AG10803 (cell line): ENCODE data around the gene KLHDC1.
A peak's percentile ranks its signal among the peaks of the same experiment; 100 is the strongest.
"Not testable (repeated sequence)": the region's sequence is repeated elsewhere in the genome, so short reads cannot be mapped to it uniquely, and the experiment has no call there.

Experiments used
- DNase-seq: peaks from one replicate; pipeline ENCODE4 v3.0.0; 2010; ENCODE audit warnings: low read depth
- H3K4me3 ChIP-seq: 2 replicates; pipeline ENCODE4 v1.5.1; 2011; ENCODE audit warnings: mild to moderate bottlenecking, low read length, control low read depth
- CTCF ChIP-seq: conservative IDR thresholded peaks from 2 replicates; pipeline ENCODE4 v1.5.1; 2011; ENCODE audit warnings: mild to moderate bottlenecking, low read length, control low read depth, inconsistent platforms

KLHDC1 gene

GRCh38 chr14:49702725-49703124 is 9.8 kb downstream of the KLHDC1 start:
- DNase-seq, result no peak
- no peak for TF ChIP-seq CTCF
- H3K4me3 ChIP-seq, result no peak overlapping the region

GRCh38 chr14:49703965-49704364 is 11.0 kb downstream of the KLHDC1 start:
- peak; percentile 89 for DNase-seq
- no peak overlapping the region for H3K4me3 ChIP-seq
- TF ChIP-seq CTCF, result no peak

GRCh38 chr14:49704471-49704870 is 11.6 kb downstream of the KLHDC1 start:
- DNase-seq, H3K4me3 ChIP-seq: not testable (repeated sequence)

GRCh38 chr14:49710993-49711392 is 18.1 kb downstream of the KLHDC1 start:
- not testable (repeated sequence) for DNase-seq, H3K4me3 ChIP-seq

GRCh38 chr14:49720744-49721143 is 27.8 kb downstream of the KLHDC1 start:
- TF ChIP-seq CTCF, result no peak
- no peak for DNase-seq
- no peak overlapping the region for H3K4me3 ChIP-seq

- not testable (repeated sequence) for H3K4me3 ChIP-seq, DNase-seq
Observed at GRCh38 chr14:49721733-49722435, 29.0 kb downstream of the KLHDC1 start.

GRCh38 chr14:49727171-49727570 is 34.3 kb downstream of the KLHDC1 start:
- no peak for DNase-seq
- no peak overlapping the region for H3K4me3 ChIP-seq
- TF ChIP-seq CTCF, result no peak

- TF ChIP-seq CTCF, result no peak
- H3K4me3 ChIP-seq, result no peak overlapping the region
- no peak for DNase-seq
Observed at GRCh38 chr14:49732896-49733295, 40.0 kb downstream of the KLHDC1 start.

GRCh38 chr14:49733836-49734235 is 40.9 kb downstream of the KLHDC1 start:
- H3K4me3 ChIP-seq, result no peak overlapping the region
- DNase-seq, result no peak
- no peak for TF ChIP-seq CTCF

- H3K4me3 ChIP-seq, DNase-seq: not testable (repeated sequence)
Observed at GRCh38 chr14:49735669-49736068, 42.7 kb downstream of the KLHDC1 start.
